SK-N-SH treated with all-trans-retinoic acid at 6 μM for 48 hours (cell line): ENCODE results near the gene SRRM3.
A peak's percentile ranks its signal among the peaks of the same experiment; 100 is the strongest.

ENCODE experiments used
- ATAC-seq: fragments of 200-7000 bp; cut with Tn5 transposase; 3 replicates; pipeline ENCODE4 v1.9.1; 2020; ENCODE audit warnings: mild to moderate bottlenecking, moderate library complexity
- ARNTL ChIP-seq: fragments of 450-650 bp; formaldehyde crosslinking; IDR thresholded peaks from 2 replicates; pipeline ENCODE4 v1.5.0; 2020; ENCODE audit warnings: low read depth, mild to moderate bottlenecking, moderate library complexity, borderline replicate concordance
- BACH2 ChIP-seq: fragments of 250-450 bp; sonication (Bioruptor Pico); IDR thresholded peaks from 2 replicates; pipeline ENCODE4 v1.9.0; 2021; ENCODE audit warnings: mild to moderate bottlenecking, borderline replicate concordance
- CSDC2 ChIP-seq: fragments of 250-450 bp; sonication (Bioruptor Pico); IDR thresholded peaks from 2 replicates; pipeline ENCODE4 v1.5.0; 2020; ENCODE audit warnings: mild to moderate bottlenecking, moderate library complexity
- ESRRG ChIP-seq: fragments of 250-450 bp; sonication (Bioruptor Pico); IDR thresholded peaks from 2 replicates; pipeline ENCODE4 v1.6.1; 2021; ENCODE audit warnings: mild to moderate bottlenecking
- ISL1 ChIP-seq: fragments of 250-450 bp; sonication (Bioruptor Pico); IDR thresholded peaks from 2 replicates; pipeline ENCODE4 v2.1.2; 2022; ENCODE audit warnings: mild to moderate bottlenecking, moderate library complexity
- OSR1 ChIP-seq: fragments of 250-450 bp; sonication (Bioruptor Pico); IDR thresholded peaks from 2 replicates; pipeline ENCODE4 v1.8.0; 2022; ENCODE audit warnings: moderate library complexity, mild to moderate bottlenecking, inconsistent platforms
- RARB ChIP-seq: fragments of 250-450 bp; sonication (Bioruptor Pico); IDR thresholded peaks from 2 replicates; pipeline ENCODE4 v1.8.0; 2021; ENCODE audit warnings: mild to moderate bottlenecking, moderate library complexity
- SNAI2 ChIP-seq: fragments of 250-450 bp; sonication (Bioruptor Pico); IDR thresholded peaks from 2 replicates; pipeline ENCODE4 v1.5.0; 2020; ENCODE audit warnings: mild to moderate bottlenecking, moderate library complexity
- TCF4 ChIP-seq: fragments of 250-450 bp; sonication (Bioruptor Pico); IDR thresholded peaks from 2 replicates; pipeline ENCODE4 v1.8.0; 2021; ENCODE audit warnings: mild to moderate bottlenecking, moderate library complexity, borderline replicate concordance
- TSHZ2 ChIP-seq: fragments of 250-450 bp; sonication (Bioruptor Pico); IDR thresholded peaks from 2 replicates; pipeline ENCODE4 v1.5.0; 2020; ENCODE audit warnings: mild to moderate bottlenecking, moderate library complexity
- ZC3H10 ChIP-seq: fragments of 250-450 bp; sonication (Bioruptor Pico); IDR thresholded peaks from 2 replicates; pipeline ENCODE4 v1.5.1; 2021; ENCODE audit warnings: mild to moderate bottlenecking, moderate library complexity
- ZFP3 ChIP-seq: fragments of 250-450 bp; sonication (Bioruptor Pico); IDR thresholded peaks from 2 replicates; pipeline ENCODE4 v1.5.0; 2020; ENCODE audit warnings: mild to moderate bottlenecking, moderate library complexity
- ZFP30 ChIP-seq: fragments of 450-650 bp; formaldehyde crosslinking; IDR thresholded peaks from 2 replicates; pipeline ENCODE4 v1.5.0; 2022; ENCODE audit warnings: mild to moderate bottlenecking, moderate library complexity
- ZNF565 ChIP-seq: fragments of 450-650 bp; formaldehyde crosslinking; conservative IDR thresholded peaks from 2 replicates; pipeline ENCODE4 v1.5.0; 2020; ENCODE audit warnings: low read depth, mild to moderate bottlenecking, moderate library complexity
- ZNF70 ChIP-seq: fragments of 450-650 bp; formaldehyde crosslinking; IDR thresholded peaks from 2 replicates; pipeline ENCODE4 v1.5.0; 2020; ENCODE audit warnings: mild to moderate bottlenecking, moderate library complexity
- ZNF8 ChIP-seq: fragments of 450-650 bp; formaldehyde crosslinking; IDR thresholded peaks from 2 replicates; pipeline ENCODE4 v1.5.0; 2020; ENCODE audit warnings: mild to moderate bottlenecking, moderate library complexity
- TF ChIP-seq, protein P1 (sequence below): fragments of 250-450 bp; sonication (Bioruptor Pico); IDR thresholded peaks from 2 replicates; pipeline ENCODE4 v1.8.0; 2021; ENCODE audit warnings: low read depth, mild to moderate bottlenecking, moderate library complexity, borderline replicate concordance
- TF ChIP-seq, protein P2 (sequence below): fragments of 250-450 bp; sonication (Bioruptor Pico); IDR thresholded peaks from 2 replicates; pipeline ENCODE4 v1.5.1; 2021; ENCODE audit warnings: mild to moderate bottlenecking, moderate library complexity

The SRRM3 gene

DNA sequence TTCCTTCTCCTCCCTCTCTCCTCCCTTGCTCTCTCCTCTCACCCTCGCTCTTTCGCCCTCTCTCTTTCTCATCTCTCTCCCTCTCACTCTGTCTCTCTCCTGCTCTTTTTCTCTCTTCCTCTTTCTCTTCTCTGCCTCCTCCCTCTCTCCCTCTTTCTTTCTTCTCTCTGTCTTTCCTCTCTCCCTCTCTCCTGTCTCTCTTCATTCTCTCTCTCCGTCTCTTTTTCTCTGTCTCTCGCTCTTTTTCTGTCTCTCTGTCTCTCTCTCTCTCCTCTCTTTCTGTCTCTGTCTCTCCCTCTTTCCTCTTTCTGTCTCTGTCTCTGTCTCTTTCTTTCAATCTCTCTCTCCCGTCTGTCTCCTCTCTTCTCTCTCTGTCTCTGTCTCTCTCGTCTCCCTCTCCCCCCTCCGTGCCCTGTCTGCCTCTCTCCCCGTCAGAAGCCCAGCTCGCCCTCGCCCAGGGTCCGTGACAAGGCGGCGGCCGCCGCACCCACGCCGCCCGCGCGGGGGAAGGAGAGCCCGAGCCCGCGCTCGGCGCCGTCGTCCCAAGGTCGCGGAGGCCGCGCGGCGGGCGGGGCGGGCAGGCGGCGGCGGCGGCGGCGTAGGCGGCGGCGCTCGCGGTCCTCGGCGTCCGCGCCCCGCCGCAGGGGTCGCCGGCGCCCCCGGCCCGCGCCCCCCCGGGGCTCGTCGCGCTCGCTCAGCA is 79.5 kb downstream of the SRRM3 start:
- peak; percentile 45 for ATAC-seq
- TF ChIP-seq ZFP30 (CRISPR knock-in tag) (no peak), ISL1 (CRISPR knock-in tag) (no peak), ARNTL (CRISPR knock-in tag) (no peak), ZNF70 (no peak), TCF4 (CRISPR knock-in tag) (no peak), TSHZ2 (CRISPR knock-in tag) (no peak), OSR1 (no peak), ZC3H10 (CRISPR knock-in tag) (no peak), CSDC2 (no peak), ZNF8 (CRISPR knock-in tag) (no peak), BACH2 (CRISPR knock-in tag) (no peak), SNAI2 (no peak), ESRRG (no peak), RARB (no peak), ZNF565 (CRISPR knock-in tag) (no peak)
- TF ChIP-seq, protein P1, sequence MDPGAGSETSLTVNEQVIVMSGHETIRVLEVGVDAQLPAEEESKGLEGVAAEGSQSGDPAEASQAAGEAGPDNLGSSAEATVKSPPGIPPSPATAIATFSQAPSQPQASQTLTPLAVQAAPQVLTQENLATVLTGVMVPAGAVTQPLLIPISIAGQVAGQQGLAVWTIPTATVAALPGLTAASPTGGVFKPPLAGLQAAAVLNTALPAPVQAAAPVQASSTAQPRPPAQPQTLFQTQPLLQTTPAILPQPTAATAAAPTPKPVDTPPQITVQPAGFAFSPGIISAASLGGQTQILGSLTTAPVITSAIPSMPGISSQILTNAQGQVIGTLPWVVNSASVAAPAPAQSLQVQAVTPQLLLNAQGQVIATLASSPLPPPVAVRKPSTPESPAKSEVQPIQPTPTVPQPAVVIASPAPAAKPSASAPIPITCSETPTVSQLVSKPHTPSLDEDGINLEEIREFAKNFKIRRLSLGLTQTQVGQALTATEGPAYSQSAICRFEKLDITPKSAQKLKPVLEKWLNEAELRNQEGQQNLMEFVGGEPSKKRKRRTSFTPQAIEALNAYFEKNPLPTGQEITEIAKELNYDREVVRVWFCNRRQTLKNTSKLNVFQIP (CRISPR knock-in tag): no peak

DNA sequence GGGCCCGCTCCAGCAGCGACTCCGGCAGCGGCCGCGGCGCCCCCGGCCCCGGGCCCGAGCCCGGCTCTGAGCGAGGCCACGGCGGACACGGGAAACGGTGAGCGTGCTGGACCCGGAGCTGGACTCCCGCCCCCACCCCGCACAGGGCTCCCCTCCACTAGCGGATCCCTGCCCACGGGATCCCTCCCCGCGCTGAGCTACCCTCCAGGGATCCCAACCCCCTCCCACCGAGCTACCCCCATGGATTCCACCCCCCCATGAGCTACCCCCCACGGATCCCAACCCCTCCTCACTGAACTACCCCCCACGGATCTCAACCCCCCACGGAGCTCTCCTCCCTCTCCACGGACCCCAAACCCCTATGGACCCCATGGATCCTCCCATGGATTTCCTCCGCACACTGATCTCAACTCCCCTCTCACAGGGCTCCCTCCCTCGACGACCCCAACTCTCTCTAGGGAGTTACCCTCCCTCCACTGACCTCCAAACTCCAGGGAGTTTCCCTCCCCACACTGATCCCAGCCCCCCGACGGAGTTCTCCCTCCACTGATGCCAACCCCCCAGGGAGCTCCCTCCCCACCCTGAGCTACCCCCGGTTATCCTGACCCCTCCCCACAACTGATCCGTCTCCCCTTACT is 80.1 kb downstream of the SRRM3 start:
- peak; percentile 3; the same call in 1 of the 3 replicates for ATAC-seq
- no peak for TF ChIP-seq ESRRG
- TF ChIP-seq OSR1: no peak
- TF ChIP-seq ZFP3 (CRISPR knock-in tag): no peak
- TF ChIP-seq ZNF70: no peak
- TF ChIP-seq TCF4 (CRISPR knock-in tag): no peak

DNA sequence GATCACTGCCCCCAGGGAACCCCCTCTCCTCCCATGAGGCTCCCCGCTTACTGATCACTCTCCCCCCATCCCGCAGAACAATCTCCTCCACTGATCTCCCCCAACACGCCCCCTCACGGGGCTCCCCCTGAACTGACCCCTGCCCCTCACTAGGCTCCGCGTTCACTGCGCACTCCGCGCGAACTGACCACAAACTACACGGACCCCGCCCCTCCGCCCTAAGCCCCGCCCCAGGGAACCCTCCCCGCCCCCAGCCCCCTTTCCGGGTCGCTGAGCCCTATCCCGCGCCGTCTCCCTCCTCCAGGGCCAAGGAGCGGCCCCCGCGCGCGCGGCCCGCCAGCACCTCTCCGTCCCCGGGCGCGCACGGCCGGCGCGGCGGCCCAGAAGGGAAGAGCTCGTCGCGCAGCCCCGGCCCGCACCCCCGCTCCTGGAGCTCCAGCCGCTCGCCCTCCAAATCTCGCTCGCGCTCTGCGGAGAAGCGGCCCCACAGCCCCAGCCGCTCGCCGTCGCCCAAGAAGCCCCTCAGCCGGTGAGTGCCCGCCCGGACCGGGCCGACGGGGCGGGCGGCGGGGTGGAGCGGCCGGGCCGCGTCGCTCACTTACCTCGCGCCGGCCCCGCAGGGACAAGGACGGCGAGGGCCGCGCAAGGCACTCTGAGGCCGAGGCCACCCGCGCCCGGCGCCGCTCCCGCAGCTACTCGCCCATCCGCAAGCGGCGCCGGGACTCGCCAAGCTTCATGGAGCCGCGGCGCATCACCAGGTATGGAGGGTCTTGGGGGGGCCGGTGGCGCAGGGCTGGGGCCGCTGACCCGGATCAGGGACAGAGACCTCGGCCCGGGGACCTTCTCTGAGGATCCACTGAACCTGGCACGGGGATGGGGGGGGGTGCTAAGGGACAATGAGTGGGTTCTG is 80.9 kb downstream of the SRRM3 start:
- ATAC-seq: no peak
- TF ChIP-seq RARB: no peak
- TF ChIP-seq ARNTL (CRISPR knock-in tag): no peak
- TF ChIP-seq BACH2 (CRISPR knock-in tag): no peak
- TF ChIP-seq OSR1: no peak
- TF ChIP-seq SNAI2: no peak
- TF ChIP-seq, protein P2, sequence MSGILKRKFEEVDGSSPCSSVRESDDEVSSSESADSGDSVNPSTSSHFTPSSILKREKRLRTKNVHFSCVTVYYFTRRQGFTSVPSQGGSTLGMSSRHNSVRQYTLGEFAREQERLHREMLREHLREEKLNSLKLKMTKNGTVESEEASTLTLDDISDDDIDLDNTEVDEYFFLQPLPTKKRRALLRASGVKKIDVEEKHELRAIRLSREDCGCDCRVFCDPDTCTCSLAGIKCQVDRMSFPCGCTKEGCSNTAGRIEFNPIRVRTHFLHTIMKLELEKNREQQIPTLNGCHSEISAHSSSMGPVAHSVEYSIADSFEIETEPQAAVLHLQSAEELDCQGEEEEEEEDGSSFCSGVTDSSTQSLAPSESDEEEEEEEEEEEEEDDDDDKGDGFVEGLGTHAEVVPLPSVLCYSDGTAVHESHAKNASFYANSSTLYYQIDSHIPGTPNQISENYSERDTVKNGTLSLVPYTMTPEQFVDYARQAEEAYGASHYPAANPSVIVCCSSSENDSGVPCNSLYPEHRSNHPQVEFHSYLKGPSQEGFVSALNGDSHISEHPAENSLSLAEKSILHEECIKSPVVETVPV (CRISPR knock-in tag): no peak
- no peak for TF ChIP-seq CSDC2
- TF ChIP-seq ZFP30 (CRISPR knock-in tag): no peak
- TF ChIP-seq, protein P1 (CRISPR knock-in tag): no peak
- no peak for TF ChIP-seq ZNF565 (CRISPR knock-in tag)
